Activated CD8-positive, alpha-beta T cell treated with anti-CD3 and anti-CD28 coated beads for 36 hours (primary cell): Measurements from ENCODE around the gene PGS1. TPM values are rescaled to one million over a fixed set of nuclear protein-coding genes. Genes with fewer than 3 reads are reported as not detected.

Source experiments
- ATAC-seq: fragments of 200-7000 bp; cut with Tn5 transposase; one replicate; pipeline ENCODE4 v1.10.0; 2021; ENCODE audit warnings: mild to moderate bottlenecking, moderate library complexity
- CTCF ChIA-PET: fragments of 350-600 bp; sonication (Branson Sonifier 250); formaldehyde crosslinking; loops from one replicate; lab custom pipeline; 2021; ENCODE audit warnings: antibody characterized with exemption; lab: Charles Lee
- POLR2A ChIA-PET: fragments of 350-600 bp; sonication (Branson Sonifier 250); formaldehyde crosslinking; loops from one replicate; lab custom pipeline; 2021; ENCODE audit warnings: antibody characterized with exemption; lab: Charles Lee
- DNase-seq: peaks from one replicate; pipeline ENCODE4 v3.0.0-alpha.2; 2020
- H3K27ac Mint-ChIP-seq: one replicate; pipeline ENCODE4 v1.8.0; 2021; ENCODE audit warnings: mild to moderate bottlenecking, mixed read lengths
- H3K27me3 Mint-ChIP-seq: one replicate; pipeline ENCODE4 v1.8.0; 2021; ENCODE audit warnings: mixed read lengths
- H3K36me3 Mint-ChIP-seq: one replicate; pipeline ENCODE4 v1.8.0; 2021; ENCODE audit warnings: low read depth, mixed read lengths
- H3K4me1 Mint-ChIP-seq: one replicate; pipeline ENCODE4 v1.8.0; 2021; ENCODE audit warnings: low read depth, mixed read lengths
- H3K4me3 Mint-ChIP-seq: one replicate; pipeline ENCODE4 v1.8.0; 2021; ENCODE audit warnings: mild to moderate bottlenecking, moderate library complexity, mixed read lengths
- H3K9me3 Mint-ChIP-seq: one replicate; pipeline ENCODE4 v1.8.0; 2021; ENCODE audit warnings: mixed read lengths
- intact Hi-C: fragments of 100-400 bp; cut with micrococcal nuclease; formaldehyde crosslinking; loops from one replicate; pipeline ENCODE4 v1.10.0; 2022
- total RNA-seq, 2 experiments: library from RNA; stranded (reverse); gene quantifications; one replicate each; pipeline ENCODE4 v1.2.3, GENCODE V29; 2021
- TF ChIP-seq, protein P1 (sequence below): fragments of 200-600 bp; IDR thresholded peaks from one replicate; pipeline ENCODE4 v1.8.0; 2022; ENCODE audit warnings: antibody characterized with exemption, mild to moderate bottlenecking

PGS1 gene
- total RNA-seq, 2 experiments from 2014 or later: 42.1 to 43.3 TPM

DNA sequence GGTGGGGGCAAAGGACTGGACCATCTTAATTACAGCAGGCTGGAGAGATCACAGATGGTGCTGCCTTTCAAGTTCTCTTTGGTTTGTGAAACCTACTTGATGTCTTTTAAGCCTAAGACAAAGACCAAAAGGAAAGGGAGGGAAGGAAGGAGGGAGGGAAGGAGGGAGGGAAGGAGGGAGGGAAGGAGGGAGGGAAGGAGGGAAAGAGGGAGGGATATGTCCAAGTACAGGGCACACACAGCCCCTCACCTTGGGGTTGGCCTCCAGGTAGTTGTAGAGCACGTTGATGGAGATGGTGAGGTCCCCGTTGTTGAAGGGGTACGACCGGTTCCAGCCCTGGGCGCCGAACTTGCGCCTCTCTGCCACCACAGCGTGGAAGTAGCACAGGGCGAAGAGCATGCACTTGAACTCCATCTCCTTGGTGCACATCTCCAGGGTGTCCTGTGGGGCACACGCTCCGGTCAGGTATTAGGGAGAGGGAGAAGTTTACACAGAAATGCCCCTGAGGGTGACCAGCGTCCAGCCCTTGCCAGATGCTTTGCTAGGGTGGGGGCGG, 55.4 kb downstream of the PGS1 start:
- Mint-ChIP-seq H3K9me3 (no peaks in the 10 kb centered on the region), H3K27ac (no peak overlapping the region), H3K4me3 (no peak overlapping the region), H3K4me1 (no peaks in the 10 kb centered on the region), H3K36me3 (peaks cover 8% of the 10 kb centered on the region), H3K27me3 (no peaks in the 10 kb centered on the region)
- TF ChIP-seq, protein P1, sequence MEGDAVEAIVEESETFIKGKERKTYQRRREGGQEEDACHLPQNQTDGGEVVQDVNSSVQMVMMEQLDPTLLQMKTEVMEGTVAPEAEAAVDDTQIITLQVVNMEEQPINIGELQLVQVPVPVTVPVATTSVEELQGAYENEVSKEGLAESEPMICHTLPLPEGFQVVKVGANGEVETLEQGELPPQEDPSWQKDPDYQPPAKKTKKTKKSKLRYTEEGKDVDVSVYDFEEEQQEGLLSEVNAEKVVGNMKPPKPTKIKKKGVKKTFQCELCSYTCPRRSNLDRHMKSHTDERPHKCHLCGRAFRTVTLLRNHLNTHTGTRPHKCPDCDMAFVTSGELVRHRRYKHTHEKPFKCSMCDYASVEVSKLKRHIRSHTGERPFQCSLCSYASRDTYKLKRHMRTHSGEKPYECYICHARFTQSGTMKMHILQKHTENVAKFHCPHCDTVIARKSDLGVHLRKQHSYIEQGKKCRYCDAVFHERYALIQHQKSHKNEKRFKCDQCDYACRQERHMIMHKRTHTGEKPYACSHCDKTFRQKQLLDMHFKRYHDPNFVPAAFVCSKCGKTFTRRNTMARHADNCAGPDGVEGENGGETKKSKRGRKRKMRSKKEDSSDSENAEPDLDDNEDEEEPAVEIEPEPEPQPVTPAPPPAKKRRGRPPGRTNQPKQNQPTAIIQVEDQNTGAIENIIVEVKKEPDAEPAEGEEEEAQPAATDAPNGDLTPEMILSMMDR: no peak
- ATAC-seq (no peak), DNase-seq (no peak)
- ChIA-PET CTCF (interaction anchor here (1.0 kb wide), 1 partner anchor 13 kb away, joined by 5 read pairs; no protein-coding TSS in a partner anchor), POLR2A (no interaction called here)
- intact Hi-C loops: no loop called here

DNA sequence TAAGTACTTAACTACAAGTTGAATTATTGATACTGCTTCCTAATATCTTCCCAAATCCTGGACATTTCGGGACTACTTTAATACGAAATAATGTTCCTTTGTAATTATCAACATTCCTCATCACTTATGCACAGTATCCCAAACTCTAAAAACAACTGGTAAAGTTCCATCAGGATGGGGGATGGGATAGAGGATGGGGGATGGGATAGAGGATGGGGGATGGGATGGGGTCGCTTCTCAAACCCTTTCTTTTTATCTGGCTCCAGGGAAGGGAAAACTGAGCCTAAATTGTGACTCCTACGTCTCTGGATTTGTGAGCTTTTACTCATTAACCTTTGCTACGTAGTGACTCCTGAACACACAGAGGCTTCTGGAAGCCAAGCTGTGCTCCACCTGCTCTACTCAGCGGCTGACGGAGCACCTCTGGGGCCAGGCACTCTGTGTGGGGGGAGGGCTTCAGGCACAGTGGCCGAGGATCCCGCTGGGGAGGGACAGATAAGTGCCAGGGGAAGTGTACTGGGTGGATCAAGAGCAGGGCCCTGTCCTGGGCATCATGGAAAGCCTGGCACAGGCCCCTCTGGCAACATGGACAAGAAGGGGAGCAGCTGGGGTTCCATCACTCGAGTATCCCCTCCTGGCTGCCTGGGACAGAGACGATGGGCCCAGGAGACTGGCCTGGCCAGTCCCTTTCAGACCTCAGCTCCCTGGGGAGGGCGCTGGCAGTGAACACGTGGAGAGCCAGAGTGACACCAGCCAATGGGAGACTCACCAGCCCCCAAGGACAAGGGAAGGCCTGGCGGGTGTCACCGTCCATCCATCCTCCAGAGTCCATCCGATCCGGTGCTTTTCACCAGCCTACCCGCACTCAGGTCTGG, 56.2 kb downstream of the PGS1 start:
- POLR2A ChIA-PET: no interaction called here
- Mint-ChIP-seq H3K27me3 (no peaks in the 10 kb centered on the region), H3K36me3 (peaks cover 6% of the 10 kb centered on the region), H3K4me1 (no peaks in the 10 kb centered on the region), H3K9me3 (no peaks in the 10 kb centered on the region), H3K27ac (no peak overlapping the region), H3K4me3 (no peak overlapping the region)
- no peak for DNase-seq
- no peak for ATAC-seq
- intact Hi-C loops: no loop called here
- CTCF ChIA-PET: interaction anchor here (1.0 to 1.4 kb wide), 2 partner anchors 10 to 13 kb away, joined by 4 to 5 read pairs; no protein-coding TSS in a partner anchor
- TF ChIP-seq, protein P1: no peak

DNA sequence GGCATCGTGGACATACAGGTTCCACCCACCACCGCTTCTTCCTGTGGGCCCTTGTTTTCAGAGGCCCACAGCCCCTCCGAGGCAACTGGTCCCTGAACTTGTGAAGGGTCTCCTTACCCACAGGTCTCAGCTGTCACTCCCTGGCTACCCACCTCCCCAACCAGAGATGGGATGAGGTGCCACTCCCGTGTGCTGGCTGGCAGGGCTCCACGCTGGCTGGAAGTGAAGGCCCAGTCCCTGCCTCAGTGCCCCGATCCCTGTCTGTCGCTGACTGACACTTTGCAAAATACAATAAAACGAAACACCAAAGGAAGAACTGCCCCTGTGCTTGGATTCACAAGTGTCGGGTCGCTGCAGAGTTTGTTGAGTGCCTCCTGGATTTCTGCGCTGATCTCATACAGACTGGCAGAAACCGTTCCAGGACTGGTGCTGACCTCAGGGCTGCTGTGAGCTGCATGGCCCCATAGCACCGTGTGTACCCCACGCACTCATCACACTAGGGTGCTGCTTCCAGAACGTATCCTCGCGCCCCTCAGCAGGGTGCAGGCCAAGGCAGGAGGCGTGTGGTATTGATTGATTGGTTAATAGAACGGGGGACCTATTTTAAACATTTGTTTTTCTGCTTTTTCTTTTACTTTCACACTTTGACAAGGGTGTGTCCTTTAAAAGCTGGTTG, 57.0 kb downstream of the PGS1 start:
- no peaks in the 10 kb centered on the region for H3K27me3 Mint-ChIP-seq
- ChIA-PET POLR2A (interaction anchor here (0.6 to 0.8 kb wide), 2 partner anchors 14 to 472 kb away, joined by 3 read pairs; no protein-coding TSS in a partner anchor), CTCF (interaction anchor here (0.8 to 1.4 kb wide), 2 partner anchors 10 to 13 kb away, joined by 4 read pairs; no protein-coding TSS in a partner anchor)
- no peaks in the 10 kb centered on the region for H3K9me3 Mint-ChIP-seq
- TF ChIP-seq, protein P1: no peak
- no peaks in the 10 kb centered on the region for H3K4me1 Mint-ChIP-seq
- H3K36me3 Mint-ChIP-seq: no peaks in the 10 kb centered on the region
- H3K4me3 Mint-ChIP-seq: no peak overlapping the region
- no peak overlapping the region for H3K27ac Mint-ChIP-seq
- intact Hi-C loops: no loop called here
- no peak for ATAC-seq
- no peak for DNase-seq

DNA sequence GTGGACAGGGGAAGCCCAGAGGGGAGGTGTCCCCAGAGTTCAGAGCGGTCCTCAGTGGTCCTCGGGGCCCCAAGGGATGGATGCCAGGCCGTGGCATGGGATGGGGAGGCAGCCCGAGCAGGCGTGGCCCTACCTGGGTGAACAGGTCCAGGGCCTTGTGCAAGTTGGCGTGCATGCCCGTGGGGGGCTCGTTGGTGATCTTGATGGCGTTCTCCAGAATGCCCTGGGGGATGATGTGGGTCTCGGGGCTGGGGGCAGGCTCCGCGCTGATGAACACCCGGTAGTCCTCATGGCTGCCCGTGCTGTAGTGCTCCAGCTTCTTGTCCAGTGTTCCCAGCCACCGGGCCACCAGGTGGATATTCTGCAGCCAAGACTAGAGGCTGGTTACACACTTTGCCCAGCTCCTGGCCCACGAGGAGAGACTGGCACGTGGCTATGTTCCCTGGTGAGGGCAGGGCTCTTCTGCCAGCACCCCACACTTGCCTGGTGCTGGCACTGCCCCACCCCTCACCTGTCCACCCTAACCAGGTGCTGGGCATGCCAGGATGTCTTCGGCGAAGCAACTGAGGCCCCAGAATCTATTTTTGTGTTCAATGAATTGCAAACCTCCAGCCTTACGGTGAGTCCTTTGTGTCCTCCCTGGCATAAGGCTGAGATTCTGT, 59.2 kb downstream of the PGS1 start:
- Mint-ChIP-seq H3K27me3 (no peaks in the 10 kb centered on the region), H3K27ac (no peak overlapping the region), H3K4me3 (no peak overlapping the region), H3K9me3 (no peaks in the 10 kb centered on the region), H3K36me3 (no peaks in the 10 kb centered on the region), H3K4me1 (no peaks in the 10 kb centered on the region)
- CTCF ChIA-PET: interaction anchor here (1.3 kb wide), 2 partner anchors 8 to 15 kb away, joined by 4 read pairs; no protein-coding TSS in a partner anchor
- ATAC-seq (no peak), DNase-seq (no peak)
- TF ChIP-seq, protein P1: no peak
- POLR2A ChIA-PET: no interaction called here
- intact Hi-C loops: no loop called here
